ENCODE measurements around the gene GLI3.

The GLI3 gene

DNA sequence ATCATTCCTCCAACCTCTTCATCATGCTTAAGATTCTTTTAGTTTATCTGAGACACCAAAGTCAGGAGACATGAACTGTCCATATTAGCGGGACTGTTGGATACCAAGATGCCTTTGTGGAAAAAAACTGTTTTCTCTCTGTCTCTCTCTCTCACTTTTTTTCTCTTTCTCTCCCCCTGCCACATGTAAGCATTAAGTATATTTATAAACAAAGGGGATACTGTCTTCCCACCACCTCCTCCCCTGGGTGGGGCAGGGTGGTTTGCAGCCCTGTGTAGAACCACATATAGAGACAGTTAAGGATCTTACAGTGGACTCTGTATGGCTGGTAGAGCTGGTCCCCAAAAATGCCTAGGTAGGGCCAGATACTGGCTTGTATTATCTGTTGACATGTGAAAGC is 101.3 kb downstream of the GLI3 start:
- DNase-seq = no peak

DNA sequence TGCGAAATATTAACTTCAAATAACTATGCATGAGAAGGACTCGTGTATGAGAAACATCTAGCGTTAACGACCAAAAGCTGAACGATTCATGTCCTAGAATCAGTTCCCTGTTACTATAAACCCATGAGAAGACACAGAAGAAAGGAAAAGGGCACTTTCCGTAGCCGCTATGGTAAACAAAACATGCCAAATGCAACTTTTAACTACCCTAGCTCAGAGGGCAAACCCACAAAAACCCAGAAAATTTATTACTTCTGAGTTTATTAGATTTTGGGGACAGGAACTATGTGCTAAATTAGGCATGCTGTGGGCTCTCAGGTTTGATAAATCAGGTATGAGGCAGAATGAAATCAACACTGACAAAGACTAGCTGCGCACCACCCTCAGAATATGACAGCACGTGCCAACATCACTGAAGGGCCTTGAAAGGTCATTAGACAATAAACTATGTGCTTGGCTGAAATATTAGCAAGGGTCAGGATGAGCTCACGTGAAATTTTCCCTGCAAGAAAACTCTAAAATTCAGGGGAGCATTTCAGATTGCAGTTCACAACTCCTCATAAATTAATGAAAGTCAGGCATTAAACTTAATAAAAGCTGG is 102.6 kb downstream of the GLI3 start:
- DNase-seq = no peak

DNA sequence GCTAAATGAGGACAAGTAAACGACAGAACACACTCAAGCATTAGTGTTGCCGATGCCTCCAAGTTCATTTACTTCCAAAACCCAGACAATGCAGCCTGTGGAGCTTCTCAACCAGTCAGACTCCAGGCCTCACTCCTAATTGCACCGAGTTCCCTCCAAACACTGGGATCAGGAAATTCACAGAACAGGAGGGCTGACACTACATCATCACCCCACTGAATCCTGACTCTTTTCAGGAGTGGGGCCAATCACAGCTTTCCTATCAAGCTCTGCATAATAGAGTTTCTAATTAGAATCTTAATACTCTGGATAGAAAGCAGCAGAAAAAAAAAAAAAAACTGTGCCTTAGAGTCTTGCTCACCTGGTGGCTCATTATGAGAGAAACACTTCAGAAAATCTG is 103.7 kb downstream of the GLI3 start:
- DNase-seq = no peak

DNA sequence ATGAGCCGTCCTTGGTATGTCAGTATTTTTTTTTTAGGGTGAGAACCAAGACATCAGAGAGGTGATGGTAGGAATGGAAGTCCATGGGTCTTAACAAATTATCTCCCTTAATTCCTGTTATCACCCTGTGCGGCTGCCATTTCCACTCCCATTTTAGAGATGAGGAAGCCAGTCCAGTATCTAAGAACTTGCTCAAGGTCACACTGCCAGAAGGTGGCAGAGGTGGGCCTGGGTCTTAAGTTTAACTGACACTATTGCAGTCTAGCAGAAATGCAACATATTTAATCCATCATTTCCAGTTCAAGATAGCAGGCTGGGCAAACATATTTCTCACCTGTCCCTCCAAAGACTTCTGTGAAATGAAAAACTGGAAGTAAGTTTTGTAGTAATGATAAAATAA is 108.3 kb downstream of the GLI3 start:
- DNase-seq = no peak

DNA sequence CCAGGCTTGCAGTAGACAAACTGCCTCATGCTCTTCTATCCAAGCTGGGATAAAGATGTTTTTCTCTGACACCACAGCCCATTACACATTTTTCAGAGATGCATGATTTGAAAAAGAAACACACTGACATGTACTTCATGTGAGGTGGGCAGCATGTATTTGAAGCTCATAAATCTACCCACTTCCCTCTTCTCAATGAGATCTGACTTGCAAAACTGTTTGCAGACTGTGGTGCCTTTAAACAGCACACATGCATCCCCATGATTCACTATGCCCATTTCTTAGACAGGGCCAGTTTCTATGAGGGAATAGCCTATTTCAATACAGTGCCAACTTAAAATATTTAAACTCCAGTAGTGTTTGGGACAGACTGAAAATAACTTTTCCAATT is 109.8 kb downstream of the GLI3 start:
- DNase-seq = no peak

DNA sequence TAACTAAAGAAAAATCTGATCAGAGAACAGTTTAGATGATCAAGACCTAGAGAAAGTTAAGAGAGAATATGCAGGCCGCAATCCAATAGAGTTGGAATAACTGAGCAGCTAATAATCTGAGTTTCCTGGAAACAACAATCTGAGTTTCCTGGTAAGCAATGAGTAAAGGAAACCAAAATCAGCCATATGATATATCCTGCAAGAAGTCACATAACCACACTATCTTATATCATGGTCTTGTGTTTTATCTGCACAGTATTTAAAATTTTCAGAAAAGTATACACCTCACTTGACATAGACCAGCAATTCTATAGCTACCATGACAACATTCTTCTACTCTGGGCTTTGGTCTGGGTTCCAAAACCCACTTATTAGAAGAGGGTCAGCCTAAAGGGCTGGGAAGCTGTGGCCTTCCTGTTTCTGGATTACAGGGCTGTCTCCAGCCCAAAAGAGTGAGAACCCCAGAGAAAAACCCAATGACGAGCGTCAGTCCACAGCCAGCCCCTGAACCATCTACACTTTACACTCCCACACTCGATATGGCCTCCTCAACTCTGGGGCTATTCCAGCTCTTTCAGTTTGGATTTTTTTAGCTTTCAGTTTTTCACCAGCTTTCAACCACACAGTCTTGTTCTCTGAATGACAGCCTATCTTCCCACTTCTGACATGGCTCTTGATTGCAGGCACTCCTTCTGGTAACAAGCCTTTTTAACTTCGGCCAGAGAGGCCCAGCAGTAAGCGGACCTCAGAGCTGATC is 110.4 kb downstream of the GLI3 start:
- no peak for DNase-seq

DNA sequence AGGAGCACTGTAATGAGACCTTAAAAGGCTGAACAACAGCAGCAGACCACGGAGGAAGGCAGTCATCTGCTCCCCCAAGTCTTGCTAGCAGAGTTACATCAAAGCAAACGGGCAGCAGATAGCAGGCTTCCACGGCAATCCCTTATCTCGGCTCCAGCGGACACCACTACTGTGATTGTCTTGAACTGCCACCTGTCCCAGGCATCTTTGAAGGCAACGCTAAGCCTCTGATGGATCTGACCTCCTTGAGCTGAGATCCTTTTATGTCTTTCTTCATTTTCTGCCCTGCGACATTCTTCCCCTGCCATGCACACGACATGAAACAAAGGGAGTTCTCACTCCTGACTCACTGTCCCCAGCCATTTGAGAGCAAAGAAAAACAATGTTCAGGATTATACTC is 111.7 kb downstream of the GLI3 start:
- no peak for DNase-seq

DNA sequence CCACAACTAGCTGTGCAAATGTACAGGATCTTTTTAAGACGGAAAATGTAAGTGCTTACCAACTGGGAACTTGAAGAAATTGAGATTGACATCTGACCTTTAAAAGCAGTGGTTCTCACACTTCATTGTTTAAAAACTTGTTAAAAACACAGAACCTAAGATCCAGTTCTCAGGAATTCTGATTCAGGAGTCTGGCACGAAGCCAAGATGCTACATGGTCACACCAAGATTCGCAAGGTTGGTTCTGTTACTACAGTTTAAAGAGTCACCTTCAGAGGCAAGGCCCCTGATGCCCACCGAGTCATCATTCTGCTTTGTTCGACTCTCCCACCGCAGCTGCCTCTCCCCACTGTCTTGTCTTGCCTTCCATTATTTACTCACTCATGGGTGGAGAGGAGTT is 113.3 kb downstream of the GLI3 start:
- DNase-seq = no peak

DNA sequence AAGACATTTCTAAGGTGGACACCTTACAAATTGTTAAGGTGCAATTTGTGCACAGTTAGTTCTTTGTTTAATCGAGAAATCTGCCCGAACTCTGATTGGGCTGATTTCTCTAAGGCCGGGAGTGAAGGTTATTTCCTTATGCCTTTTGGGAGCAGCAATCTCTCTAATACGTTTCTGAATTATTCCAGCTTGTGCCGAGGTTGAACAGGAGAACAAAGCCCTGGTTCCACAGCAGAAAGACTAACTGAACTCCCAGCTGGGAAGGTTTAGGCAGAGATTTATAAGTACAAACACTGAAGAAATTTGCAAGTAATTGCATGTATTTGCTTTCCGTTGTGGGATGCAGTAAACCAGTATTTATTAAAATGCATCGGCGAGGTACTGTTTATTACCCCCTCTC is 116.8 kb downstream of the GLI3 start:
- DNase-seq = no peak

DNA sequence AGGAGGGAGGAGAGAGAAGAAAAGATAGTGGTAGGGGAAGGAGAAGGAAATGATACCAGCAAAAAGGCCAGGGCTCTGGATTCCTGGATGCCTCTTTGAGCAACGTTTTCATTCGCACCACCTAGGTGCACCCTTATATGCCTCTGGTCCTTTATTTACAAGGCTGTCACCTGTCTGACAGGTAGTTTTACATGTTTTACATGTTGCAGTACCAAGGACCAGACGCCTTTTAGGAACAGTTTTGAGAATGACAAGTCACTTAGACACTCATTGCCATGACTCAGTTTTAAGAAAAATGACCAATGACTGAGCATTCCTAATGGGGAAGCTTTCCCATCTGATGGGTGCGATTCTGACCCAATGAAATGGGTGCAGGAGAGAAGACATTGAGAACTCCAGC is 119.8 kb downstream of the GLI3 start:
- DNase-seq = no peak

DNA sequence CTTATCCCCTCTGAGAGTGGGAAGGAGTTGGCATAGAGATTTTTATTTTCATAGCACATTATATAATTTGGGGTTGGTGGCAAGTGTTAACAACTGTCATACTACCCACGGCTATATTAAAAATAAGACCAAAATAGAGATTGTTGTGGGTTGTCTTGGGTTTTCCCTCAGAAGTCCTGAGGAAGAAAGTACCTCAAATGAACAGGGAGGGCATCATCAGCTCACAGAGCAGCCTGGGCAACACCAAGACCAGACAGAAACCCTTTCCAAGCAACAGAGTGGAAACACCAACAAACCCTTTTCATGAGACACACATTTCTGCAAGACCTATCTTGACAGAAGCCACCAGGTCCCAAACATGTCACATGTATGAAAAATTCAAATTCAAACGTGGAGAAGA is 121.2 kb downstream of the GLI3 start:
- DNase-seq = no peak

DNA sequence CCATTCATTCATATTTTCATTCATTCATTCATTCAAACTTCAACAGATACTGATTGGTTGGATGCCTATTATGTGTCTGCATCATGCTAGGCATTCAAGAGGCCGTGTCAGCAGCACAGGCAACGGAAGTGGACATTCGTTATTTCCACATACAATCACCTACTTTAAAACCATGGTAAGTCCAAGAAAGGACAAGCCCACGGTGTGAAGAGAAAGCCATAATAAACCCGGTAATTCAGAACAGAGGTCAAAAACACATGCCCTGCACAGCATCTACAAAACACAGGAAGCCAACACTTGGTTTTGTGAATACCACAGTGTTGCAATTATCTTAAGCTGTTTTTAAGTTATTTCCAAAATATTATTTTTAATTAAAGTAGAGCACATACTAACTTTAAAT is 126.7 kb downstream of the GLI3 start:
- DNase-seq = no peak

DNA sequence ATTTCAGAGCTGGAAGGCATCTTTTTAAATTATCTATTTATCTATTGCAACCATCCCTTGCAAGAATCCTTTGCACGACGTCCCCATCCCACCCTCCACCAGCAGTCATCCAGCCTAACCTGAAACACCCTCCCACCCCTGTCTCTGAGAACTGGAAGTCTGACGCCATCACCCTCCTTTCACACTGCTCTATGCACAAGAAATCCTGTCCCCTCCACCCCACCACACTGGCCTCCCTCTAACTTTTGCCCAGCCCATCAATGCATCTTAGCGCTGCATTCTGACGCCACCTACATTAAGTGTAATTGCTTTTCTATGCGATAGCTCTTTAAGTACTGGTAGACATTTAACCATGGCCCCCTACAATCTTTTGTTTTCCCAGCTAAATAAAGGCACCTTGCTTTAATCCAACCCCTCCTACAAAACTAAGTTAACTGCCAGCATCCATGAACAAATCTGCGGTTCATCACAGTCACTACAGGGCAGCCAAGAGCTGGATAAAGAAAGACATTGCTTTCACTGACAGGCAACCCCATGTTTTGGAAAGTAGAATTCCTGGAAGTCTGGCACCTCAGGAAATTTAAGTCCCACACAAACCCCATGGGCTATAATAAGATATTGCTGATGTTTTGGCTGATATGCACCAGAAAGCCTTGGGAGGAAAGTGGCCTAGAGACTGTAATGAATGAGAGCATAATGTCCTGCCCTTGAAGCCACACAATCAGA is 128.0 kb downstream of the GLI3 start:
- DNase-seq = no peak

DNA sequence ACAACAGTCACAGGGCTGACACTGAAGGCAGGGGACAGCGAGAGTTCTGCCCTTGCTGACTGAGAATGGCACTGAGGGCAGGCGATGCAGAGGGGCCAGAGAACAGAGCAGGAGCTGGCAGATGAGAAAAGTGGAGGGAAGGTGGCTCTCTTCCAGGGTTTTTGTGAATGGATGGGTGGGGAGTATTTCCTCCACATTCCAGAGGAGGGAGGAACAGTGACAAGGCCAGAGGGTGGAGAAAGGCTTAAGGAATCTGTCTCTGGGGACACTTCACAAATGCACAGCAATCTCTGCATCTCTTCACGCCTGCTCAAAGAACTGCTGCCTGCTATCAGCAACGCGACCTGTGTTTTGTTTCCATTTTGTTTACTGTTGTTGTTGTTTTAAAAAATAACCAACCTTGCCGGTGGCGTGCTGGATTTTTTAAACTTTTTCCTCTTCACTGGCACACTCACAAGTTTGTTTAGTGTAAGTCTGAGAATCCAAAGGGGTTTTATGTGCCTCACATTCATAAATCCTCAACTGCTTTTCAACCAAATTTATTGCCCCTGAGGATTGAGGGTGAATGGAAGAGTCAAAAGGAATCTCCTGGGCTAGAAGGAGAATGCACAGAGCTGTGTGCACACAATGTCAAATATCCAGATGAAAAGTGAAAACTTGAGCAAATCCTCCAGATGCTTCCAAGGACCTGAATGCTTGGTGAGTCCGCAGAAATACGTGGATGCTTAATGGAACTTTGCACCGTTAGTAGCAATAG is 129.3 kb downstream of the GLI3 start:
- DNase-seq = no peak

DNA sequence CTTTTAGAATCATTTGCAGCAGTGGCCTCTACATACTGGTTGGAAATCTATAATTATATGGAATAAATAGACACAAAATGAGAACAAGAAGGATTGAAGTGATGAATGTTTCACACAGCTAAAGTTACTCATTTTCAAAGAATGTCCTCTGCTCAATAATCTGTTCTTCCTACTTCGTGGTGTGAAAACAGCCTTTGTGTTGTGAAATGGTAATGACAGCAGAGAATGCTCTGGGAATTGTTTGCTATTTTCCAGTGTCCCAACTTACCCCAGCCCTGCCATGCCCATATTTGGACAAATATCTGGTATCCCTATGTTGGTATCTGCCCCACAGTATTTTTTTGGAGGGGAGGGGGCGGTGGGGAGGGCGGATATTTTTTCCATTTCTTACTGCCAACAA is 130.4 kb downstream of the GLI3 start:
- no peak for DNase-seq

DNA sequence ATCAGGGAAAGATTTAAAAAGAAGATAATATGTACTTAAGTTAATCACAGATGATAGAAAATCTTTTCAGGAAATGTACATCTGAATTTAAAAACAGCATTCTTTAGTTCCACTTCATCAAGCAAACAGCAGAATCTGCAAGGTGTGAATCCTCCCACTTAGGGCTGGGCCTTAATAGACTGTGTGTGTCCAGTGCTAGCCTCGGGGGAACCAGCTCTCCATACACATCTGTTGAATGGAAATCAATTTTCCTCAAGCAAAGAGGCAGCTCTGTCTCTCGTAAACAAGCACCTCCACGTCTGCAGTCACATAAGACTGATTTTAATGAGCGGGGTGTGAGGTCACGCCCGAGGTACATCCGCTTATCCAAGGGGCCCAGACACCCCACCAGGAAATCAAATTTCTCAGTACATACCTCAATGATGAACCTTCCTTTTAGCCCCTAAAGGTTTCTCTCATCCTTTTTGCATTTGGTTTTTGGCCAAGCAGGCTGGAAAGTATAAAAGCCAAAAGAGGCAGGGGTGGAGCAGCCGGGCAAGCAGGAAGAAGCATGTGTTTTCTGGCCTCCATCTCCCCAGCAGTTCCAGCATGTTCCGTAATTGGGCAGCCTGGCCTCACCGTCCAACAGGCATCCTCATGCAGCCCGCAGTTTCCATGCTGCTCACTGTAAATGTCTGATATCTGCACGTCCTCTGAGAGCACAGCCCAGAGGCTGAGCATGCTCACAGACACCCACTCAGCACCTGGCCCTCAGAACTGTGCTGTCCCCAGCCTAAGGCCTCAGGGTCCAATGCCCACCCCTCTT is 131.3 kb downstream of the GLI3 start:
- DNase-seq = no peak

DNA sequence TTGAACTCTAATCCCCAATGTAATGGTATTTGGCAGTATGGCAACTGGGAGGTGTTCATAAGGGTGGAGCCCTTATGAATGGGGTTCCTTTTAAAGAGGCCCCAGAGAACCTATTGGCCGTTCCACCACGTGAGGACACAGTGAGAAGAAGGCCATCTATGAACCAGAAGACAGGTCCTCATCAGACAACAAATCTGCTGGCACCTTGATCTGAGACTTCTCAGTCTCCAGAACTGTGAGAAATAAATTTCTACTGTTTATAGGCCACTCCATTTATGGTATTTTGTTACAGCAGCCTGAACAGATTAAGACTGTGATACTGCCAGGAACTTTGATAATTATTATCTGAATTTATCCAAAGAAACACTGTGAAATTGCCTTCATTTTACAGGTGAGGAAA is 132.3 kb downstream of the GLI3 start:
- no peak for DNase-seq

DNA sequence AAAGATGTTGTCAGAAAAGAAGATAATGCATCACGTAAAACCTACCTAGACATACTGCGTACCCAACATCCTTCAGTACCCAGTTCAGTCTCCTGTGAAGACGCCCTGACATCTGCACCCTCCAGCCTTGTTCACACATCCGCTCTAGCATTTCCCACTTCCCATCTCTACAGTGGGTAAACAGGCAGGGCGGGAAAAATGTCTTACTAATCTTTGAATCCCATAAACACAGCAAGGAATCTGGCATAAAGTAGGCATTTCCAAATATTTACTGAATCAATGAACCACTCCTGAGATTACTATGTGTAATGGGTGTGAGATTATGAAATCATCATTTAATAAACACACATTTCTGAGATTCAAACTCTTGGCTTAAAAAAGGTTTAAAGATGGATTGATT is 132.8 kb downstream of the GLI3 start:
- no peak for DNase-seq

DNA sequence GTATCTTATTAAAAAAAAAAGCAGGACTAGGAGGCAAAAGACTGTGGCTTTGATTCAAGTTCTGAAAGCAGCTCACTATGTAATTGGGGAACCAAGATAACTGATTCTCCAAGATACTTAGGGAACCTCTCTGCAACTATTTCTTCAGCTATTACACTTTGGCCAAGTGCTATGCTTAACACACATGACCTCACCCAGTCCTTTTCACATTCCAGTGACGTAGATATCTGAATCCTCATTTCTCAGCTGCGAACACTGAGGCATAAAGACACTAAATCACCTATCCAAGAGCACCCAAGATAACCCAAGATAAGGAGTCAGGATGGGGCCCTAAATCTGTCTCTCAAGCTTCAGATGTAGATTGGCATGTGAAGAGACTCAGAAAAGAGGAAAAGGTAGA is 133.6 kb downstream of the GLI3 start:
- no peak for DNase-seq

DNA sequence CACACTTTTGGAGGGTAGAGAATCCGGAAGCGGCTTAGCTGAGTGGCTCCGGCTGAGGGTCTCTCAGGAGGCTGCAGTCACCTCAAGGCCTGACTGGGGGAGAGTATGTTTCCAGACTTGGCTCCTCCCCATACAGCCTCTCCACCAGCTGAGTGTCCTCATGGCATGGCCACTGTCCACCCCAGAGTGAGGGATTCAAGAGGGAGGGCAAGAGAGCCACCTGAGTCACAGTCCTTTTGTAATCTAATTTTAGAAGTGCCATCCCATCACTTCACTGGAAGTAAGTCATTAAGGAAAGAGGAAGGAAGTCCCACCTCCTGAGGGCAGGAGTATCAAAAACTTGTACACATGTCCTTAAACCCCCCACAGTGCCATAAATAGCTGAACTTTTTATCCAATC is 134.0 kb downstream of the GLI3 start:
- no peak for DNase-seq

DNA sequence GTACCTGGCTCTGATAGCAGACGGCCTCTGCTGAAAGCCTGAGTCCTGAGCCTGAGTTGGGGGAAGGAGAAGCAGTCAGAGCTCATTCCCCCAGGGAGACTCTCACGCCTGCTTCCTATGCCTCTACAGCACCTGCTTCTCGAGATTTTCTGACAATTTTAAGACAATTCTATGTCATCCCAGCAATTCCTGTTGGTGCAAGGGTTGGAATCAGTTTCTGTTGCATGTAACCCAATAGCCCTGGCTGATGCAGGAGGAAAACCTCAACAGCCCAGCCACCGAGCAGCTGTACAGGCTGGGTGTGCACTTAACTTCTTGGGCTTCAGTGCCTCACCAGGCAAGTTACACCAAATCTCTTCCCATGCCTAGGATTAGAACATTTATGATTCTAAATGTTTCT is 134.7 kb downstream of the GLI3 start:
- no peak for DNase-seq

DNA sequence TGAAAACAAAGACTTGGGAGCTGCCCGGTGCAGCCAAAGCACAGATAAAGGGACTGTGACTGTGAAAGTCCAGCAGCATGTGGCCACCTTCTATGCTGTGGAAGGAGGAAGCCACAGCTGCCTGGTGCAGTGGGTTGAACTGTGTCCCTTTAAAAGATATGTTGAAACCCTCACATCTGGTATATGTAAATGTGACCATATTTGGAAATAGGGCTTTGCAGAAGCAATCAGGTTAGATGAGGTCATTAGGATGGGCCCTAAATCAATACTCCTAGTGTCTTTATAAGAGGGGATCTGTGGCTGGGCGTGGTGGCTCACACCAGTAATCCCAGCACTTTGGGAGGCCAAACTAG is 136.9 kb downstream of the GLI3 start:
- DNase-seq = no peak
